Neuronal stem cell (in vitro differentiated cells): ENCODE data around the gene APOBEC3C.

ENCODE experiments used
- DNase-seq: peaks from one replicate; pipeline ENCODE4 v3.0.0-alpha.2; 2013; ENCODE audit warnings: low spot score
- H2AFZ ChIP-seq: one replicate; pipeline ENCODE4 v1.6.1; 2013; ENCODE audit warnings: mild to moderate bottlenecking, low read length, inconsistent platforms
- H2AK5ac ChIP-seq: 2 replicates; pipeline ENCODE4 v1.6.1; 2013; ENCODE audit warnings: low read depth, mild to moderate bottlenecking, inconsistent platforms, low read length, moderate library complexity, mixed read lengths
- H2BK120ac ChIP-seq: 2 replicates; pipeline ENCODE4 v1.6.1; 2013; ENCODE audit warnings: low read depth, mild to moderate bottlenecking, inconsistent platforms, low read length, moderate library complexity, mixed read lengths
- H2BK12ac ChIP-seq: one replicate; pipeline ENCODE4 v1.6.1; 2013; ENCODE audit warnings: low read length, inconsistent platforms
- H2BK15ac ChIP-seq: 2 replicates; pipeline ENCODE4 v1.6.1; 2013; ENCODE audit warnings: mild to moderate bottlenecking, low read length, inconsistent platforms, mixed read lengths
- H2BK5ac ChIP-seq: one replicate; pipeline ENCODE4 v1.6.1; 2013; ENCODE audit warnings: inconsistent platforms, mild to moderate bottlenecking, low read length, moderate library complexity
- H3K14ac ChIP-seq: one replicate; pipeline ENCODE4 v1.6.1; 2013; ENCODE audit warnings: low read length, inconsistent platforms
- H3K18ac ChIP-seq: 2 replicates; pipeline ENCODE4 v1.6.1; 2013; ENCODE audit warnings: low read length, inconsistent platforms
- H3K23ac ChIP-seq: 2 replicates; pipeline ENCODE4 v1.6.1; 2013; ENCODE audit warnings: low read depth, mild to moderate bottlenecking, mixed read lengths, low read length, inconsistent platforms; ENCODE audit not compliant: poor library complexity
- H3K27ac ChIP-seq: replicated peaks from 3 replicates; pipeline ENCODE4 v1.5.1; 2013; ENCODE audit warnings: low read length, inconsistent platforms
- H3K27me3 ChIP-seq, 3 experiments: 2 replicates each; pipeline ENCODE4 v1.6.1; 2013; ENCODE audit warnings: low read length in 3 of 3, mild to moderate bottlenecking in 2 of 3, inconsistent platforms in 1 of 3, low read depth in 1 of 3, mixed read lengths in 1 of 3, moderate library complexity in 1 of 3; ENCODE audit not compliant: control insufficient read depth in 3 of 3, insufficient read depth in 3 of 3
- H3K36me3 ChIP-seq, 2 donors: replicated peaks in 1 of 2; 2 replicates each; pipeline ENCODE4 v1.6.1; 2013; ENCODE audit warnings: low read length in 2 of 2; ENCODE audit not compliant: control insufficient read depth in 2 of 2, insufficient read depth in 2 of 2
- H3K4ac ChIP-seq: 2 replicates; pipeline ENCODE4 v1.6.1; 2013; ENCODE audit warnings: inconsistent platforms, mild to moderate bottlenecking, low read length, moderate library complexity
- H3K4me1 ChIP-seq, 2 donors: 1 replicate in 1 of 2; 2 replicates in 1 of 2; pipeline ENCODE4 v1.6.1; 2013; ENCODE audit warnings: low read length in 2 of 2, low read depth in 1 of 2; ENCODE audit not compliant: control insufficient read depth in 2 of 2, insufficient read depth in 1 of 2
- H3K4me2 ChIP-seq: one replicate; pipeline ENCODE4 v1.6.1; 2013; ENCODE audit warnings: mild to moderate bottlenecking, low read length, inconsistent platforms; ENCODE audit not compliant: insufficient read depth, poor library complexity, severe bottlenecking
- H3K4me3 ChIP-seq, 2 donors: 2 replicates each; pipeline ENCODE4 v1.5.1; 2013; ENCODE audit warnings: low read length in 2 of 2, mild to moderate bottlenecking in 2 of 2, inconsistent platforms in 1 of 2, moderate library complexity in 1 of 2
- H3K79me1 ChIP-seq: one replicate; pipeline ENCODE4 v1.6.1; 2013; ENCODE audit warnings: low read depth, mild to moderate bottlenecking, inconsistent platforms, low read length, moderate library complexity
- H3K9ac ChIP-seq: one replicate; pipeline ENCODE4 v1.6.1; 2013; ENCODE audit warnings: mild to moderate bottlenecking, low read depth, low read length, inconsistent platforms; ENCODE audit not compliant: poor library complexity
- H3K9me3 ChIP-seq, 2 donors: replicated peaks in 1 of 2; 2 replicates each; pipeline versions ENCODE3 to v1.6.1; 2013; ENCODE audit warnings: low read length in 2 of 2, mild to moderate bottlenecking in 2 of 2, inconsistent platforms in 1 of 2, low read depth in 1 of 2, mixed read lengths in 1 of 2, moderate library complexity in 1 of 2; ENCODE audit not compliant: control insufficient read depth in 2 of 2, insufficient read depth in 1 of 2
- H4K8ac ChIP-seq: one replicate; pipeline ENCODE4 v1.6.1; 2013; ENCODE audit warnings: low read depth, mild to moderate bottlenecking, inconsistent platforms, low read length, moderate library complexity
- H4K91ac ChIP-seq: one replicate; pipeline ENCODE4 v1.6.1; 2013; ENCODE audit warnings: low read length, low read depth, mild to moderate bottlenecking, inconsistent platforms; ENCODE audit not compliant: poor library complexity
- WGBS, 2 donors: extraction: QIAGEN DNeasy Blood & Tissue Kit; methylation state at CpG; one replicate each; pipeline ENCODE4 v1.1.7; 2013; ENCODE audit warnings: missing lambda C conversion rate in 2 of 2, mixed read lengths in 1 of 2; ENCODE audit not compliant: insufficient read length in 2 of 2, insufficient replicate concordance in 1 of 2; ENCODE audit errors: extremely low coverage in 2 of 2; 5-methylcytosine and 5-hydroxymethylcytosine counted together

Gene APOBEC3C

GRCh38 chr22:38966380-38966702 is 47.7 kb upstream of the APOBEC3C start:
- Histone ChIP-seq H2BK120ac (no peak overlapping the region), H3K14ac (peak overlapping the region; percentile 71), H2AFZ (no peak overlapping the region), H4K91ac (no peak overlapping the region), H4K8ac (peak overlapping the region; percentile 82), H3K4ac (no peak overlapping the region), H3K4me2 (no peak overlapping the region), H2BK15ac (peak overlapping the region; percentile 74), H2BK12ac (no peak overlapping the region), H3K36me3 (no peaks in the 10 kb centered on the region), H3K4me1 (peaks cover 0 to 10% of the 10 kb centered on the region in 2 donors), H3K27me3 (peaks cover 0 to 58% (median 0%) of the 10 kb centered on the region in 3 experiments), H2BK5ac (no peak overlapping the region), H3K9ac (no peak overlapping the region), H3K9me3 (no peaks in the 10 kb centered on the region), H3K27ac (no peak overlapping the region), H3K4me3 (peak overlapping the region in 1 of 2 donors; percentile 4), H2AK5ac (peak overlapping the region; percentile 24), H3K79me1 (peaks cover 2% of the 10 kb centered on the region), H3K23ac (no peak overlapping the region), H3K18ac (peak overlapping the region; percentile 85)
- no CpG with 5 or more reads among the region's 5 CpGs for WGBS, 2 donors
- no peak for DNase-seq

GRCh38 chr22:38966942-38967341 is 47.1 kb upstream of the APOBEC3C start:
- Histone ChIP-seq H3K27me3 (peaks cover 0 to 62% (median 0%) of the 10 kb centered on the region in 3 experiments), H3K14ac (peak overlapping the region; percentile 47), H4K8ac (no peak overlapping the region), H3K9me3 (no peaks in the 10 kb centered on the region), H3K27ac (no peak overlapping the region), H3K4me1 (peaks cover 0 to 10% of the 10 kb centered on the region in 2 donors), H3K36me3 (no peaks in the 10 kb centered on the region), H2BK12ac (peak overlapping the region; percentile 75), H3K4me3 (no peak overlapping the region), H2BK120ac (no peak overlapping the region), H2BK15ac (peak overlapping the region; percentile 74), H3K23ac (no peak overlapping the region), H2AFZ (no peak overlapping the region), H3K4ac (peak overlapping the region; percentile 76), H3K79me1 (peaks cover 2% of the 10 kb centered on the region), H2BK5ac (peak overlapping the region; percentile 53), H2AK5ac (peak overlapping the region; percentile 24), H3K18ac (peak overlapping the region; percentile 85), H3K4me2 (no peak overlapping the region), H4K91ac (no peak overlapping the region), H3K9ac (no peak overlapping the region)
- WGBS, 2 donors: no CpG with 5 or more reads among the region's 7 CpGs
- DNase-seq: no peak

- Histone ChIP-seq H3K27me3 (peaks cover 0 to 61% (median 0%) of the 10 kb centered on the region in 3 experiments), H3K79me1 (peaks cover 2% of the 10 kb centered on the region), H4K8ac (peak overlapping the region; percentile 6), H3K9me3 (no peaks in the 10 kb centered on the region), H2AFZ (no peak overlapping the region), H3K4ac (no peak overlapping the region), H3K4me2 (no peak overlapping the region), H3K18ac (peak overlapping the region; percentile 76), H2BK12ac (peak overlapping the region; percentile 22), H3K4me1 (peaks cover 0 to 10% of the 10 kb centered on the region in 2 donors), H2BK5ac (no peak overlapping the region), H2AK5ac (peak overlapping the region; percentile 79), H3K14ac (peak overlapping the region; percentile 67), H4K91ac (no peak overlapping the region), H2BK15ac (peak overlapping the region; percentile 55), H3K36me3 (no peaks in the 10 kb centered on the region), H3K27ac (no peak overlapping the region), H3K9ac (peak overlapping the region; percentile 63), H2BK120ac (no peak overlapping the region), H3K23ac (peak overlapping the region; percentile 44), H3K4me3 (no peak overlapping the region)
- WGBS, 2 donors: no CpG with 5 or more reads among the region's 15 CpGs
- no peak for DNase-seq
Measured at GRCh38 chr22:38967451-38968450, 46.3 kb upstream of the APOBEC3C start.

- no peak overlapping the region for H3K27ac ChIP-seq
- H3K27me3 ChIP-seq: peaks cover 0 to 61% (median 0%) of the 10 kb centered on the region in 3 experiments
Measured at GRCh38 chr22:38968801-38969200, 45.3 kb upstream of the APOBEC3C start.

More at GRCh38 chr22:38968801-38969200, 45.3 kb upstream of the APOBEC3C start:
- H3K23ac ChIP-seq: no peak overlapping the region
- no peak overlapping the region for H3K4me3 ChIP-seq
- no peak overlapping the region for H2AK5ac ChIP-seq
- H2BK12ac ChIP-seq: no peak overlapping the region
- H4K8ac ChIP-seq: no peak overlapping the region
- H3K4me1 ChIP-seq: peaks cover 0 to 10% of the 10 kb centered on the region in 2 donors
- DNase-seq: no peak
- no peak overlapping the region for H2BK15ac ChIP-seq
- no peak overlapping the region for H2AFZ ChIP-seq
- no peak overlapping the region for H2BK5ac ChIP-seq
- H4K91ac ChIP-seq: no peak overlapping the region
- H3K14ac ChIP-seq: no peak overlapping the region
- H3K4me2 ChIP-seq: no peak overlapping the region
- no peaks in the 10 kb centered on the region for H3K9me3 ChIP-seq
- no peak overlapping the region for H3K4ac ChIP-seq
- no peak overlapping the region for H2BK120ac ChIP-seq
- no peak overlapping the region for H3K9ac ChIP-seq
- no peaks in the 10 kb centered on the region for H3K36me3 ChIP-seq
- H3K18ac ChIP-seq: no peak overlapping the region
- no CpG with 5 or more reads among the region's 11 CpGs for WGBS, 2 donors
- peaks cover 2% of the 10 kb centered on the region for H3K79me1 ChIP-seq
